Naive B cell (primary cell): Measurements from ENCODE around the gene NCAPD2. TPM values are rescaled to one million over a fixed set of nuclear protein-coding genes. Genes with fewer than 3 reads are reported as not detected.
A peak's percentile ranks its signal among the peaks of the same experiment; 100 is the strongest.
"Not testable (repeated sequence)": the region's sequence is repeated elsewhere in the genome, so short reads cannot be mapped to it uniquely, and the experiment has no call there.

ENCODE experiments used
- ATAC-seq, 2 donors: fragments of 150-1000 bp; cut with Tn5 transposase; 2 replicates each; pipeline ENCODE4 v1.10.0; 2021; ENCODE audit warnings: low read depth in 2 of 2, mild to moderate bottlenecking in 2 of 2, moderate library complexity in 2 of 2
- DNase-seq: peaks from one replicate; pipeline ENCODE4 v3.0.0; 2022
- H3K27ac Mint-ChIP-seq, 6 donors: one replicate each; pipeline ENCODE4 v1.8.0; 2020 to 2022; ENCODE audit warnings: mild to moderate bottlenecking in 6 of 6, mixed read lengths in 6 of 6, moderate library complexity in 5 of 6, inconsistent platforms in 2 of 6
- H3K27me3 Mint-ChIP-seq, 3 donors: one replicate each; pipeline ENCODE4 v1.8.0; 2021 to 2022; ENCODE audit warnings: mixed read lengths in 3 of 3, mild to moderate bottlenecking in 1 of 3
- H3K36me3 Mint-ChIP-seq, 2 donors: one replicate each; pipeline ENCODE4 v1.8.0; 2020 to 2022; ENCODE audit warnings: mixed read lengths in 2 of 2, inconsistent platforms in 1 of 2, mild to moderate bottlenecking in 1 of 2
- H3K4me1 Mint-ChIP-seq, 3 donors: one replicate each; pipeline ENCODE4 v1.8.0; 2020 to 2022; ENCODE audit warnings: mixed read lengths in 3 of 3, inconsistent platforms in 1 of 3, mild to moderate bottlenecking in 1 of 3, moderate library complexity in 1 of 3
- H3K4me3 Mint-ChIP-seq, 8 donors: one replicate each; pipeline ENCODE4 v1.8.0; 2020 to 2022; ENCODE audit warnings: mild to moderate bottlenecking in 8 of 8, mixed read lengths in 8 of 8, moderate library complexity in 8 of 8, inconsistent platforms in 2 of 8
- H3K9me3 Mint-ChIP-seq, 7 donors: one replicate each; pipeline ENCODE4 v1.8.0; 2020 to 2022; ENCODE audit warnings: mixed read lengths in 7 of 7, mild to moderate bottlenecking in 5 of 7, inconsistent platforms in 2 of 7, moderate library complexity in 1 of 7
- polyA plus RNA-seq, 6 donors: library from polyadenylated mRNA; unstranded; fragments of 300-500 nt; fragmentation: Illumina TruSeq; gene quantifications; one replicate each; pipeline ENCODE4 v1.2.3, GENCODE V29; 2021; ENCODE audit warnings: low read depth in 6 of 6

NCAPD2 gene
- polyA plus RNA-seq, 6 donors from 2014 or later, result 13.3 to 25.5 (median 17.8) TPM

DNA sequence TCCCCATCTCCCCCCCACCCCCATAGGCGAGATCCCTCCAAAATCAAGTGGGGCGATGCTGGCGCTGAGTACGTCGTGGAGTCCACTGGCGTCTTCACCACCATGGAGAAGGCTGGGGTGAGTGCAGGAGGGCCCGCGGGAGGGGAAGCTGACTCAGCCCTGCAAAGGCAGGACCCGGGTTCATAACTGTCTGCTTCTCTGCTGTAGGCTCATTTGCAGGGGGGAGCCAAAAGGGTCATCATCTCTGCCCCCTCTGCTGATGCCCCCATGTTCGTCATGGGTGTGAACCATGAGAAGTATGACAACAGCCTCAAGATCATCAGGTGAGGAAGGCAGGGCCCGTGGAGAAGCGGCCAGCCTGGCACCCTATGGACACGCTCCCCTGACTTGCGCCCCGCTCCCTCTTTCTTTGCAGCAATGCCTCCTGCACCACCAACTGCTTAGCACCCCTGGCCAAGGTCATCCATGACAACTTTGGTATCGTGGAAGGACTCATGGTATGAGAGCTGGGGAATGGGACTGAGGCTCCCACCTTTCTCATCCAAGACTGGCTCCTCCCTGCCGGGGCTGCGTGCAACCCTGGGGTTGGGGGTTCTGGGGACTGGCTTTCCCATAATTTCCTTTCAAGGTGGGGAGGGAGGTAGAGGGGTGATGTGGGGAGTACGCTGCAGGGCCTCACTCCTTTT is 43.1 kb downstream of the NCAPD2 start:
- Mint-ChIP-seq H3K4me3 (peak overlapping the region in 1 of 8 donors; percentile 86), H3K36me3 (peaks cover 0 to 4% of the 10 kb centered on the region in 2 donors), H3K9me3 (no peaks in the 10 kb centered on the region), H3K27ac (peak overlapping the region in 3 of 6 donors; percentile 32 to 88 (median 75)), H3K27me3 (no peaks in the 10 kb centered on the region), H3K4me1 (peaks cover 41 to 61% (median 60%) of the 10 kb centered on the region in 3 donors)
- ATAC-seq (no peak), DNase-seq (no peak)

GRCh38 chr12:6537580-6538419 is 43.9 kb downstream of the NCAPD2 start:
- ATAC-seq, result peak in 1 of 2 donors; percentile 15

DNA sequence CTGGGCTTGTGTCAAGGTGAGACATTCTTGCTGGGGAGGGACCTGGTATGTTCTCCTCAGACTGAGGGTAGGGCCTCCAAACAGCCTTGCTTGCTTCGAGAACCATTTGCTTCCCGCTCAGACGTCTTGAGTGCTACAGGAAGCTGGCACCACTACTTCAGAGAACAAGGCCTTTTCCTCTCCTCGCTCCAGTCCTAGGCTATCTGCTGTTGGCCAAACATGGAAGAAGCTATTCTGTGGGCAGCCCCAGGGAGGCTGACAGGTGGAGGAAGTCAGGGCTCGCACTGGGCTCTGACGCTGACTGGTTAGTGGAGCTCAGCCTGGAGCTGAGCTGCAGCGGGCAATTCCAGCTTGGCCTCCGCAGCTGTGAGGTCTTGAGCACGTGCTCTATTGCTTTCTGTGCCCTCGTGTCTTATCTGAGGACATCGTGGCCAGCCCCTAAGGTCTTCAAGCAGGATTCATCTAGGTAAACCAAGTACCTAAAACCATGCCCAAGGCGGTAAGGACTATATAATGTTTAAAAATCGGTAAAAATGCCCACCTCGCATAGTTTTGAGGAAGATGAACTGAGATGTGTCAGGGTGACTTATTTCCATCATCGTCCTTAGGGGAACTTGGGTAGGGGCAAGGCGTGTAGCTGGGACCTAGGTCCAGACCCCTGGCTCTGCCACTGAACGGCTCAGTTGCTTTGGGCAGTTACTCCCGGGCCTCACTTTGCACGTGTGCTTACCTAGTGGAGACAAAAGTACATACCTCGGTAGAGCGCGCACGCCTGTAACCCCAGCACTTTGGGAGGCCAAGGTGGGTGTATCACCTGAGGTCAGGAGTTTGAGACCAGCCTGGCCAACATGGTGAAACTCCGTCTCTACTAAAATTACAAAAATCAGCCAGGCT is 44.8 kb downstream of the NCAPD2 start:
- ATAC-seq (no peak), DNase-seq (no peak)
- H3K4me1 Mint-ChIP-seq, result peaks cover 29 to 46% (median 45%) of the 10 kb centered on the region in 3 donors
- H3K36me3 Mint-ChIP-seq, result peaks cover 0 to 4% of the 10 kb centered on the region in 2 donors
- no peaks in the 10 kb centered on the region for H3K27me3 Mint-ChIP-seq
- peak overlapping the region in 1 of 8 donors; percentile 82 for H3K4me3 Mint-ChIP-seq
- H3K9me3 Mint-ChIP-seq, result no peaks in the 10 kb centered on the region
- no peak overlapping the region for H3K27ac Mint-ChIP-seq

More at GRCh38 chr12:6537580-6538419, 43.9 kb downstream of the NCAPD2 start:
- not testable (repeated sequence) for H3K9me3 Mint-ChIP-seq, H3K36me3 Mint-ChIP-seq, H3K27me3 Mint-ChIP-seq
- Mint-ChIP-seq H3K4me3 (peak overlapping the region in 6 of 8 donors; percentile 44 to 84 (median 66)), H3K4me1 (peaks cover 37 to 53% (median 52%) of the 10 kb centered on the region in 3 donors), H3K27ac (peak overlapping the region in 4 of 6 donors; percentile 36 to 88 (median 80))
- DNase-seq, result peak; percentile 74

DNA sequence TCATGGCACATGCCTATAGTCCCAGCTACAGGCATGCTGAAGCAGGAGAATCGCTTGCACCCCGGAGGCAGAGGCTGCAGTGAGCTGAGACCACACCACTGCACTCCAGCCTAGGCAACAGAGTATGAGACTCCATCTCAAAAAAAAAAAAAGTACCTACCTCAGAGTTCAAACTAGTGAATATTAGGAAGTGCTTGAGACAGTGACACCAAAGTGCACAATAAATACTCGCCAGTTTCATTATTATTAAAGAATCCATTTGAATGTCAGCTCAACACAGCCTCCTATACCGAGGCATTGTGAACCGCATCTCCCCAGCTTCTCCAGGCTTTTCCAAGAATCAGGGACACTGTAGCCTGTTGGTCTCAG is 45.4 kb downstream of the NCAPD2 start:
- H3K27ac Mint-ChIP-seq, result peak overlapping the region in 1 of 6 donors; percentile 24
- H3K27me3 Mint-ChIP-seq, result no peaks in the 10 kb centered on the region
- H3K4me3 Mint-ChIP-seq, result peak overlapping the region in 4 of 8 donors; percentile 27 to 82 (median 53)

GRCh38 chr12:6539707-6540134 is 45.8 kb downstream of the NCAPD2 start:
- ATAC-seq (no peak), DNase-seq (no peak)
- Mint-ChIP-seq H3K4me1 (peaks cover 24 to 40% (median 37%) of the 10 kb centered on the region in 3 donors), H3K27ac (peak overlapping the region in 2 of 6 donors; percentile 24 to 66), H3K27me3 (no peaks in the 10 kb centered on the region), H3K9me3 (no peaks in the 10 kb centered on the region), H3K4me3 (peak overlapping the region in 6 of 8 donors; percentile 27 to 83 (median 79)), H3K36me3 (peaks cover 0 to 4% of the 10 kb centered on the region in 2 donors)

More for the DNA sequence above, 45.4 kb downstream of the NCAPD2 start:
- ATAC-seq (no peak), DNase-seq (no peak)
- Mint-ChIP-seq H3K36me3 (peaks cover 0 to 4% of the 10 kb centered on the region in 2 donors), H3K9me3 (no peaks in the 10 kb centered on the region), H3K4me1 (peaks cover 24 to 41% (median 38%) of the 10 kb centered on the region in 3 donors)

- DNase-seq, result no peak
- peak; percentile 28 to 42 for ATAC-seq
Measured at GRCh38 chr12:6540181-6540877, 46.4 kb downstream of the NCAPD2 start.

DNA sequence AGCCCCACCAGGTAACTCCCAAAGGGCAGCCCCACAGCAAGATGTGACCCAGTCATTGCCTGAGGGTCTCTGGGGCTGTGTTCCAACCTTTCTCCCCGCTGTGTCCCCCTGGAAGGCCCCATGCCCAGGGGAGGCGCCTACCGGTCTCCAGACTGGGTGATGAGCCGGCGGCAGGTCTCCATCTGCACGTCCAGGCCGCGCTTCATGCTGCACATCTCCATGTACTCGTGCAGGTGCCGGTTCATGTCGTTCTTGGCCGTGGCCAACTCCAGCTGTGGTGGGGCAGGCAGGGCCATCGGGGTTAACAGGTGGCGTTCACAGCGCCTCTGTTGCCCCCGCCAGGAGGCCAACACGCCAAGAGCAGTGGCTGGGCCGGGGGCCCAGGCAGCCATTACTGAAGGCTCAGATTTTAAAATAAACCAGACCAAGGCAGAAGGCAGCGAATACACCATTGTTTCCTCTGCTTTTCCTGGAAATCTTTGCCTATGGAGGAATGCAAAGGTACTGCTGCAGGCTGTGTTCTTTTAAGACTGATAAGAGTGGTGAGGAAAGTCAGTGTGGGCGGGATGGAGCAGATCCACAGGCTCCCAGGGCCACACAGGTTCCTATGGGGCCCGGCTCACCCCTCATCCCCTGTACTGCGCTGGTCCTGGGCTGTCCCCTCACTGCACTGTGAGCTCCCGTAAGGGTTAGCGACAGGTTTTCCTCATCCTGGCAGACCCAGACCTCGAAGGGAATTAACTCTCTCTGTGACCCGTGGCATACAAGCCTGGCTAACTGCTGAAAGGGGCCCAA is 47.7 kb downstream of the NCAPD2 start:
- H3K36me3 Mint-ChIP-seq, result peaks cover 0 to 11% of the 10 kb centered on the region in 2 donors
- H3K9me3 Mint-ChIP-seq, result no peaks in the 10 kb centered on the region
- H3K27me3 Mint-ChIP-seq, result no peaks in the 10 kb centered on the region
- H3K4me1 Mint-ChIP-seq, result peaks cover 13 to 25% (median 21%) of the 10 kb centered on the region in 3 donors
- no peak for ATAC-seq
- H3K4me3 Mint-ChIP-seq, result peak overlapping the region in 3 of 8 donors; percentile 22 to 78 (median 26)
- DNase-seq, result no peak
- peak overlapping the region in 2 of 6 donors; percentile 23 to 41 for H3K27ac Mint-ChIP-seq

More at GRCh38 chr12:6540181-6540877, 46.4 kb downstream of the NCAPD2 start:
- Mint-ChIP-seq H3K4me1 (peaks cover 22 to 38% (median 33%) of the 10 kb centered on the region in 3 donors), H3K9me3 (no peaks in the 10 kb centered on the region), H3K36me3 (peaks cover 0 to 4% of the 10 kb centered on the region in 2 donors), H3K4me3 (peak overlapping the region; percentile 27 to 83 (median 79)), H3K27ac (peak overlapping the region in 4 of 6 donors; percentile 13 to 79 (median 72)), H3K27me3 (no peaks in the 10 kb centered on the region)

GRCh38 chr12:6542209-6543009 is 48.5 kb downstream of the NCAPD2 start:
- no peak for ATAC-seq
- H3K27ac Mint-ChIP-seq, result peak overlapping the region in 2 of 6 donors; percentile 38 to 44
- DNase-seq, result no peak
- H3K4me1 Mint-ChIP-seq, result peaks cover 12 to 20% (median 18%) of the 10 kb centered on the region in 3 donors
- no peaks in the 10 kb centered on the region for H3K9me3 Mint-ChIP-seq
- H3K4me3 Mint-ChIP-seq, result peak overlapping the region in 1 of 8 donors; percentile 41
- no peaks in the 10 kb centered on the region for H3K27me3 Mint-ChIP-seq
- peaks cover 6 to 11% of the 10 kb centered on the region in 2 donors for H3K36me3 Mint-ChIP-seq

DNA sequence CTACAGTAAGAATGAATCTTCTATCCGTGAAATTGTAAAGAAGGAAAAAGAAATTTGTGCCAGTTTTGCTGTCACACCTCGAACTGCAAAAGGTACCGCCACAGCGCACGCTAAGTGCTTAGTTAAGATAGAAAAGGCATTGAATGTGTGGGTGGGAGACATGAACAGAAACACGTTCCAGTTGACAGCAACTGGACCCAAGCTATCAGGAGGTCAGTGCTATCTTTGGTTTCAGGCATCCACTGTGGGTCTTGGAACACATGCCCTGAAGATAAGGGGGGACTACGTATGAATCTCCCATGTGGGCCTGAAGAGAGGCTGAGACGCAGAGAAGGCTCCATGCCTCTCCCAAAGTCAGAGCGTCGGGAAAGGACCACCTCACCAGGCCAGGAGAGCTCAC is 52.1 kb downstream of the NCAPD2 start:
- H3K27me3 Mint-ChIP-seq, result no peaks in the 10 kb centered on the region
- no peak overlapping the region for H3K27ac Mint-ChIP-seq
- no peaks in the 10 kb centered on the region for H3K9me3 Mint-ChIP-seq
- peaks cover 0 to 10% (median 1%) of the 10 kb centered on the region in 3 donors for H3K4me1 Mint-ChIP-seq
- DNase-seq (no peak), ATAC-seq (no peak)
- no peak overlapping the region for H3K4me3 Mint-ChIP-seq
- peaks cover 13 to 29% of the 10 kb centered on the region in 2 donors for H3K36me3 Mint-ChIP-seq

- no peak overlapping the region for H3K4me3 Mint-ChIP-seq
- peak overlapping the region in 1 of 6 donors; percentile 76 for H3K27ac Mint-ChIP-seq
- H3K36me3 Mint-ChIP-seq, result peaks cover 13 to 29% of the 10 kb centered on the region in 2 donors
- H3K4me1 Mint-ChIP-seq, result peaks cover 4 to 18% (median 12%) of the 10 kb centered on the region in 3 donors
- DNase-seq (no peak), ATAC-seq (no peak)
- no peaks in the 10 kb centered on the region for H3K9me3 Mint-ChIP-seq
- H3K27me3 Mint-ChIP-seq, result no peaks in the 10 kb centered on the region
Measured at GRCh38 chr12:6547566-6547965, 53.7 kb downstream of the NCAPD2 start.

- H3K4me3 Mint-ChIP-seq, result peak overlapping the region in 1 of 8 donors; percentile 33
- DNase-seq, result no peak
- H3K9me3 Mint-ChIP-seq, result no peaks in the 10 kb centered on the region
- no peak overlapping the region for H3K27ac Mint-ChIP-seq
- H3K36me3 Mint-ChIP-seq, result peaks cover 13 to 29% of the 10 kb centered on the region in 2 donors
- ATAC-seq, result no peak
- H3K4me1 Mint-ChIP-seq, result peaks cover 6 to 21% (median 16%) of the 10 kb centered on the region in 3 donors
- no peaks in the 10 kb centered on the region for H3K27me3 Mint-ChIP-seq
Measured at GRCh38 chr12:6547987-6548386, 54.1 kb downstream of the NCAPD2 start.
